Measurements from ENCODE around the gene SH3RF3. TPM values are rescaled to one million over a fixed set of nuclear protein-coding genes. Genes with fewer than 3 reads are reported as not detected.

The SH3RF3 gene
- total and polyA plus RNA-seq, 3 experiments from 2014 or later, result 0.24 to 0.31 (median 0.27) TPM

DNA sequence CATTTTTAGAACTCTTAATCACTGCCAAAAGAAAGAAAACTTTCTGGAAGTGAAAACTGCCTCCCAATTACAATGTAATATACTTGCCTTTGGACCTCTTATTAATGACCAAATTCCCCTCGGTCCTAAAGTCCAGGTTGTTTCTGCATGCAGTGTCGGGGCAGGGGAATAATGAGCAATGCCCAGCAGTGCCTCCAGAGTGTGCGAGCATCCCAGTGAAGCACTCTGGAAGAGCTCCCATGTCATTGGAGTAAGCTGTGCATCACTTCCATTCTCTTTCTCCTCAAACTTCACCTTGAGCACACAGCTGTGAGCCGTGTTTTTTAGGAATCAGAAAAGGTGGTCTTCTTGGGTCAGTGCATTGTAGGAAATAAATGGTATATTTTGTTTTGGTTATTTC is 107.1 kb downstream of the SH3RF3 start:
- H3K4me1 ChIP-seq (ENCODE audit: insufficient read depth, low read length), result peaks cover 7% of the 10 kb centered on the region
- H3K27me3 ChIP-seq (ENCODE audit: insufficient read depth, low read length, poor library complexity, severe bottlenecking), result no peaks in the 10 kb centered on the region
- no peaks in the 10 kb centered on the region for H3K36me3 ChIP-seq (ENCODE audit: insufficient read depth, low read length)
- H3K27ac ChIP-seq (ENCODE audit: low read depth, low read length), result no peak overlapping the region
- Mint-ChIP-seq H3K4me1 (peaks cover 11 to 26% (median 18%) of the 10 kb centered on the region in 3 donors), H3K27ac (no peak overlapping the region), H3K36me3 (no peaks in the 10 kb centered on the region), H3K4me3 (no peak overlapping the region), H3K27me3 (peaks cover 5 to 35% of the 10 kb centered on the region in 2 donors), H3K9me3 (no peaks in the 10 kb centered on the region)
- no peak for DNase-seq
- ChIA-PET POLR2A (no interaction called here), CTCF (no interaction called here)
- H3K4me3 ChIP-seq (ENCODE audit: low read length), result no peak overlapping the region
- no peaks in the 10 kb centered on the region for H3K9me3 ChIP-seq (ENCODE audit: low read length)

- H3K27ac Mint-ChIP-seq, result no peak overlapping the region
- DNase-seq, result no peak
These were observed 108.8 kb downstream of the SH3RF3 start for GRCh38 chr2:109237792-109238191.

GRCh38 chr2:109238580-109238979 is 109.6 kb downstream of the SH3RF3 start:
- no peaks in the 10 kb centered on the region for H3K9me3 ChIP-seq (ENCODE audit: low read length)
- H3K4me3 Mint-ChIP-seq, result peak overlapping the region in 4 of 7 donors; percentile 18 to 75 (median 39)
- H3K27ac ChIP-seq (ENCODE audit: low read depth, low read length), result no peak overlapping the region
- no peaks in the 10 kb centered on the region for H3K36me3 Mint-ChIP-seq
- H3K4me3 ChIP-seq (ENCODE audit: low read length), result no peak overlapping the region
- peaks cover 7% of the 10 kb centered on the region for H3K4me1 ChIP-seq (ENCODE audit: insufficient read depth, low read length)
- peak overlapping the region in 6 of 8 donors; percentile 9 to 87 (median 62) for H3K27ac Mint-ChIP-seq
- H3K27me3 ChIP-seq (ENCODE audit: insufficient read depth, low read length, poor library complexity, severe bottlenecking), result no peaks in the 10 kb centered on the region
- peak in 3 of 5 donors; percentile 14 to 45 (median 30) for DNase-seq
- peaks cover 5 to 18% of the 10 kb centered on the region in 2 donors for H3K27me3 Mint-ChIP-seq
- H3K4me1 Mint-ChIP-seq, result peaks cover 11 to 26% (median 18%) of the 10 kb centered on the region in 3 donors
- ChIA-PET CTCF (no interaction called here), POLR2A (no interaction called here)
- no peaks in the 10 kb centered on the region for H3K36me3 ChIP-seq (ENCODE audit: insufficient read depth, low read length)
- H3K9me3 Mint-ChIP-seq, result no peaks in the 10 kb centered on the region

More at GRCh38 chr2:109237792-109238191, 108.8 kb downstream of the SH3RF3 start:
- Histone ChIP-seq H3K4me1 (ENCODE audit: insufficient read depth, low read length) (peaks cover 7% of the 10 kb centered on the region), H3K27ac (ENCODE audit: low read depth, low read length) (no peak overlapping the region), H3K27me3 (ENCODE audit: insufficient read depth, low read length, poor library complexity, severe bottlenecking) (no peaks in the 10 kb centered on the region), H3K9me3 (ENCODE audit: low read length) (no peaks in the 10 kb centered on the region), H3K4me3 (ENCODE audit: low read length) (no peak overlapping the region), H3K36me3 (ENCODE audit: insufficient read depth, low read length) (no peaks in the 10 kb centered on the region)
- no peak overlapping the region for H3K4me3 Mint-ChIP-seq
- ChIA-PET POLR2A (no interaction called here), CTCF (no interaction called here)
- no peaks in the 10 kb centered on the region for H3K9me3 Mint-ChIP-seq
- H3K27me3 Mint-ChIP-seq, result peaks cover 5 to 20% of the 10 kb centered on the region in 2 donors
- no peaks in the 10 kb centered on the region for H3K36me3 Mint-ChIP-seq
- H3K4me1 Mint-ChIP-seq, result peaks cover 11 to 26% (median 18%) of the 10 kb centered on the region in 3 donors

GRCh38 chr2:109239720-109240119 is 110.7 kb downstream of the SH3RF3 start:
- no peaks in the 10 kb centered on the region for H3K9me3 Mint-ChIP-seq
- peaks cover 0 to 7% of the 10 kb centered on the region in 2 donors for H3K27me3 Mint-ChIP-seq
- peak overlapping the region in 1 of 8 donors; percentile 8 for H3K27ac Mint-ChIP-seq
- no peaks in the 10 kb centered on the region for H3K36me3 Mint-ChIP-seq
- POLR2A ChIA-PET, result no interaction called here
- CTCF ChIA-PET, result no interaction called here
- DNase-seq, result no peak
- H3K27me3 ChIP-seq (ENCODE audit: insufficient read depth, low read length, poor library complexity, severe bottlenecking), result no peaks in the 10 kb centered on the region
- no peaks in the 10 kb centered on the region for H3K36me3 ChIP-seq (ENCODE audit: insufficient read depth, low read length)
- no peaks in the 10 kb centered on the region for H3K9me3 ChIP-seq (ENCODE audit: low read length)
- peaks cover 7% of the 10 kb centered on the region for H3K4me1 ChIP-seq (ENCODE audit: insufficient read depth, low read length)
- H3K4me3 ChIP-seq (ENCODE audit: low read length), result no peak overlapping the region
- no peak overlapping the region for H3K4me3 Mint-ChIP-seq
- no peak overlapping the region for H3K27ac ChIP-seq (ENCODE audit: low read depth, low read length)
- peaks cover 11 to 26% (median 18%) of the 10 kb centered on the region in 3 donors for H3K4me1 Mint-ChIP-seq

- no peaks in the 10 kb centered on the region for H3K36me3 ChIP-seq (ENCODE audit: insufficient read depth, low read length)
- Mint-ChIP-seq H3K4me3 (no peak overlapping the region), H3K4me1 (peaks cover 11 to 18% (median 15%) of the 10 kb centered on the region in 3 donors), H3K9me3 (no peaks in the 10 kb centered on the region), H3K27me3 (peaks cover 0 to 5% of the 10 kb centered on the region in 2 donors), H3K36me3 (no peaks in the 10 kb centered on the region), H3K27ac (peak overlapping the region in 1 of 8 donors; percentile 75)
- no peaks in the 10 kb centered on the region for H3K9me3 ChIP-seq (ENCODE audit: low read length)
- CTCF ChIA-PET, result no interaction called here
- H3K27ac ChIP-seq (ENCODE audit: low read depth, low read length), result no peak overlapping the region
- POLR2A ChIA-PET, result no interaction called here
- no peaks in the 10 kb centered on the region for H3K27me3 ChIP-seq (ENCODE audit: insufficient read depth, low read length, poor library complexity, severe bottlenecking)
- H3K4me3 ChIP-seq (ENCODE audit: low read length), result no peak overlapping the region
- no peak for DNase-seq
- peaks cover 7% of the 10 kb centered on the region for H3K4me1 ChIP-seq (ENCODE audit: insufficient read depth, low read length)
These were observed 113.2 kb downstream of the SH3RF3 start for GRCh38 chr2:109242210-109242653.

DNA sequence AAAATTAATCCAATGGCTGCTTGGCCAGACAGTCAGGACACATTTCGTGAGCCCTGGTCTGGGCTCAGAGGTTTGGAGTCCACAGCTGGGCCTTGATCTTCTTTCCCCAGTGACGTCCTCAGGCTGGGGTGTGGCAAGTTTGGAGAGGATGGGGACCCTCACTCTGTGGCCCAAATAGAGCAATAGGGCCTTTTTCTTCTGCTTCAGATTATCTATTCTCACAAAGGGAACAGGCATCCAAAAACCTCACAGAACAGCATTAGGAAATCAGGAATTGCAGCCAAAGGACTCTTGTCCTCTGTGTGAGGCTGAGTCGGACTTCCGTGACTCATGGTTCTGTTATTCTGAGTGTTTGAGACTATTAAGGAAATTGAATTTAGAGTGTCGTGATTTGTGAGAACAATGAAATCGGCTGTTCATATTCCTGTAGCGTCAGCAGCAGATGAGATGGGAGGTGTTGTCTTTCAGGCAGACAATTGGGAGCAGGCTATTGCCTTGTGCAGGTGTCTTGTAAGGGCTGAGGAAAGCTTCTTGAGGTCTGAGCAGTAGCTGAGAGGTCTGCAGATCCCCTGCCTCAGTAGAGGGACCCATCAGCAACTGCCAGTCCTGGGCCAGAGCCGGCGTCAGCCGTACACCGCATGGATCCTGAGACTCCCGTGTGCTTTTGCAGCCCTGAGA is 113.8 kb downstream of the SH3RF3 start:
- no peak for DNase-seq
- Histone ChIP-seq H3K4me1 (ENCODE audit: insufficient read depth, low read length) (peaks cover 7% of the 10 kb centered on the region), H3K27me3 (ENCODE audit: insufficient read depth, low read length, poor library complexity, severe bottlenecking) (no peaks in the 10 kb centered on the region), H3K9me3 (ENCODE audit: low read length) (no peaks in the 10 kb centered on the region), H3K36me3 (ENCODE audit: insufficient read depth, low read length) (no peaks in the 10 kb centered on the region), H3K27ac (ENCODE audit: low read depth, low read length) (no peak overlapping the region), H3K4me3 (ENCODE audit: low read length) (no peak overlapping the region)
- POLR2A ChIA-PET, result no interaction called here
- CTCF ChIA-PET, result no interaction called here
- no peaks in the 10 kb centered on the region for H3K9me3 Mint-ChIP-seq
- no peak overlapping the region for H3K27ac Mint-ChIP-seq
- no peak overlapping the region for H3K4me3 Mint-ChIP-seq
- peaks cover 4 to 5% of the 10 kb centered on the region in 2 donors for H3K27me3 Mint-ChIP-seq
- H3K36me3 Mint-ChIP-seq, result no peaks in the 10 kb centered on the region
- H3K4me1 Mint-ChIP-seq, result peaks cover 11 to 14% (median 13%) of the 10 kb centered on the region in 3 donors

DNA sequence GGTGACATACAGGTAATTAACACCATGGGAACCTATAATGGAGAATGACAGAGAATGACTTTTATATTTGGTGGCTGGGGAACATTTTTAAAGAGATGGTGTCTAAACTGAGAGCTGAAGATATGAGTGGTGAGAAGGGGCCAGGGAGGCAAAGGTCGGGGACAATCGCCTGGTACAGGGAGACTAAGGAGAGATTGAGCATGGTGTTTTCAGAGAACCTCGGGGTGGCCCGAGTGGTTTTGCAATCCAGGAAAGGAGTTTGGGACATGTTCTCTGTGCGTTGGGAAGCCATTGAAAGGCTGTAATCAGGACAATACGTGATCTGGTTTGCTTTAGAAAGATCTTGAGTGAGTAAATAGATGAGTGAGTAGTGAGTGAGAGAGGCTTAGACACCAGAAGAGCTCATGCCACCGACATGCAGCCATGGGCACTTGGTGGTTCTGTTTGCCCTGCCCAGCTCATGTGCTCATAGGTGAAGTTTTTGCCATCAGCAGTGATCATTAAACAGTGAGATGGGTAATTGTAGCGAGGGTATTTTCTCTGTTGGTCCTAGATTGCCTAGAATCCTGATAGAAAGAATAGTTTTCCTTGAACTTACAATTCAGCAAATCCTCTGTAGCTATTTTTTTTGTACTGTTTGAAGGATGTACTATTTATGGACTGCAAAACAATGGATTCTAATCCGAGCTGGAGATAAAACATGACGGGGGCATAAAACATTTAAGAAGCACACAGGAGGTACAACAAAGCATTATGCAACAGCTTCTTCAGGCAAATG is 114.7 kb downstream of the SH3RF3 start:
- no peak for DNase-seq
- no peaks in the 10 kb centered on the region for H3K27me3 ChIP-seq (ENCODE audit: insufficient read depth, low read length, poor library complexity, severe bottlenecking)
- H3K36me3 ChIP-seq (ENCODE audit: insufficient read depth, low read length), result no peaks in the 10 kb centered on the region
- Mint-ChIP-seq H3K4me3 (no peak overlapping the region), H3K36me3 (no peaks in the 10 kb centered on the region), H3K9me3 (no peaks in the 10 kb centered on the region), H3K27ac (no peak overlapping the region), H3K27me3 (peaks cover 4 to 6% of the 10 kb centered on the region in 2 donors), H3K4me1 (peaks cover 6 to 7% (median 6%) of the 10 kb centered on the region in 3 donors)
- peaks cover 5% of the 10 kb centered on the region for H3K4me1 ChIP-seq (ENCODE audit: insufficient read depth, low read length)
- H3K27ac ChIP-seq (ENCODE audit: low read depth, low read length), result no peak overlapping the region
- H3K4me3 ChIP-seq (ENCODE audit: low read length), result no peak overlapping the region
- no peaks in the 10 kb centered on the region for H3K9me3 ChIP-seq (ENCODE audit: low read length)
- CTCF ChIA-PET, result no interaction called here
- POLR2A ChIA-PET, result no interaction called here

DNA sequence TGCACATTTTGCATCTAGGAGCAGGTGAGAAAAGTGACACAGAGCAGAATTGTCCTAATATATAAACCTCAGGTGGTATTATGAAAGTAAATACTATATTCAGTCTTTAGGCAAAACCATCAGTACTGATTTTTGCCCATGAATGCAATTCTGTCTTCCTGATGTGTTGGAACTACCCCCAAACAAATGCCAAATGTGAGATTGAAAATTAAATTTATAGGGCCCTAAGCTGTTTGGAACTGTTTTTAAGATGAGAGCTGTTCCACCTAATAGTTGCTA is 115.2 kb downstream of the SH3RF3 start:
- H3K4me3 ChIP-seq (ENCODE audit: low read length), result no peak overlapping the region
- Mint-ChIP-seq H3K9me3 (no peaks in the 10 kb centered on the region), H3K27ac (no peak overlapping the region), H3K27me3 (peaks cover 4 to 9% of the 10 kb centered on the region in 2 donors), H3K4me1 (peaks cover under 1 to 2% (median 1%) of the 10 kb centered on the region in 3 donors), H3K36me3 (no peaks in the 10 kb centered on the region), H3K4me3 (no peak overlapping the region)
- no peaks in the 10 kb centered on the region for H3K9me3 ChIP-seq (ENCODE audit: low read length)
- no peaks in the 10 kb centered on the region for H3K4me1 ChIP-seq (ENCODE audit: insufficient read depth, low read length)
- no peaks in the 10 kb centered on the region for H3K36me3 ChIP-seq (ENCODE audit: insufficient read depth, low read length)
- H3K27me3 ChIP-seq (ENCODE audit: insufficient read depth, low read length, poor library complexity, severe bottlenecking), result no peaks in the 10 kb centered on the region
- CTCF ChIA-PET, result no interaction called here
- no peak overlapping the region for H3K27ac ChIP-seq (ENCODE audit: low read depth, low read length)
- POLR2A ChIA-PET, result no interaction called here
- no peak for DNase-seq

Measured in CD8-positive, alpha-beta memory T cell (primary cell).